ENCODE measurements around the gene DNAJB8.

The DNAJB8 gene

GRCh38 chr3:128442070-128442469, 24.6 kb downstream of the DNAJB8 start:
- H3K27ac ChIP-seq (ENCODE audit: low read depth, low read length): no peak overlapping the region
- no peaks in the 10 kb centered on the region for H3K36me3 ChIP-seq (ENCODE audit: control insufficient read depth, insufficient read depth, low read length)
- H3K4me3 ChIP-seq (ENCODE audit: low read length): no peak overlapping the region
- H3K27me3 ChIP-seq (ENCODE audit: control insufficient read depth, insufficient read depth, low read length): peaks cover 4% of the 10 kb centered on the region
- H3K9ac ChIP-seq (ENCODE audit: low read length): no peak overlapping the region
- H3K4me1 ChIP-seq (ENCODE audit: control insufficient read depth, insufficient read depth, low read length): no peaks in the 10 kb centered on the region

- Histone ChIP-seq H3K27me3 (ENCODE audit: control insufficient read depth, insufficient read depth, low read length) (peaks cover 8% of the 10 kb centered on the region), H3K4me1 (ENCODE audit: control insufficient read depth, insufficient read depth, low read length) (no peaks in the 10 kb centered on the region)
Measured at GRCh38 chr3:128439226-128439625, 27.5 kb downstream of the DNAJB8 start.

GRCh38 chr3:128438488-128439072, 28.1 kb downstream of the DNAJB8 start:
- Histone ChIP-seq H3K36me3 (ENCODE audit: control insufficient read depth, insufficient read depth, low read length) (no peaks in the 10 kb centered on the region), H3K27me3 (ENCODE audit: control insufficient read depth, insufficient read depth, low read length) (peaks cover 12% of the 10 kb centered on the region), H3K27ac (ENCODE audit: low read depth, low read length) (no peak overlapping the region), H3K4me1 (ENCODE audit: control insufficient read depth, insufficient read depth, low read length) (no peaks in the 10 kb centered on the region), H3K9ac (ENCODE audit: low read length) (no peak overlapping the region), H3K4me3 (ENCODE audit: low read length) (no peak overlapping the region)

More at GRCh38 chr3:128439226-128439625, 27.5 kb downstream of the DNAJB8 start:
- H3K36me3 ChIP-seq (ENCODE audit: control insufficient read depth, insufficient read depth, low read length): no peaks in the 10 kb centered on the region
- no peak overlapping the region for H3K9ac ChIP-seq (ENCODE audit: low read length)
- no peak overlapping the region for H3K27ac ChIP-seq (ENCODE audit: low read depth, low read length)
- no peak overlapping the region for H3K4me3 ChIP-seq (ENCODE audit: low read length)

- no peak overlapping the region for H3K9ac ChIP-seq (ENCODE audit: low read length)
- H3K4me1 ChIP-seq (ENCODE audit: control insufficient read depth, insufficient read depth, low read length): no peaks in the 10 kb centered on the region
- peaks cover 27% of the 10 kb centered on the region for H3K27me3 ChIP-seq (ENCODE audit: control insufficient read depth, insufficient read depth, low read length)
- H3K27ac ChIP-seq (ENCODE audit: low read depth, low read length): no peak overlapping the region
- no peak overlapping the region for H3K4me3 ChIP-seq (ENCODE audit: low read length)
- no peaks in the 10 kb centered on the region for H3K36me3 ChIP-seq (ENCODE audit: control insufficient read depth, insufficient read depth, low read length)
Measured at GRCh38 chr3:128436214-128436613, 30.5 kb downstream of the DNAJB8 start.

- H3K4me3 ChIP-seq (ENCODE audit: low read length): no peak overlapping the region
- peaks cover 27% of the 10 kb centered on the region for H3K27me3 ChIP-seq (ENCODE audit: control insufficient read depth, insufficient read depth, low read length)
- no peaks in the 10 kb centered on the region for H3K36me3 ChIP-seq (ENCODE audit: control insufficient read depth, insufficient read depth, low read length)
- no peaks in the 10 kb centered on the region for H3K4me1 ChIP-seq (ENCODE audit: control insufficient read depth, insufficient read depth, low read length)
- H3K27ac ChIP-seq (ENCODE audit: low read depth, low read length): no peak overlapping the region
- no peak overlapping the region for H3K9ac ChIP-seq (ENCODE audit: low read length)
Measured at GRCh38 chr3:128435561-128435960, 31.1 kb downstream of the DNAJB8 start.

- peaks cover 27% of the 10 kb centered on the region for H3K27me3 ChIP-seq (ENCODE audit: control insufficient read depth, insufficient read depth, low read length)
- H3K4me1 ChIP-seq (ENCODE audit: control insufficient read depth, insufficient read depth, low read length): no peaks in the 10 kb centered on the region
- no peak overlapping the region for H3K9ac ChIP-seq (ENCODE audit: low read length)
- H3K27ac ChIP-seq (ENCODE audit: low read depth, low read length): no peak overlapping the region
- H3K36me3 ChIP-seq (ENCODE audit: control insufficient read depth, insufficient read depth, low read length): no peaks in the 10 kb centered on the region
- H3K4me3 ChIP-seq (ENCODE audit: low read length): no peak overlapping the region
Measured at GRCh38 chr3:128435058-128435457, 31.6 kb downstream of the DNAJB8 start.

GRCh38 chr3:128434524-128434923, 32.2 kb downstream of the DNAJB8 start:
- Histone ChIP-seq H3K4me1 (ENCODE audit: control insufficient read depth, insufficient read depth, low read length) (no peaks in the 10 kb centered on the region), H3K4me3 (ENCODE audit: low read length) (no peak overlapping the region), H3K27me3 (ENCODE audit: control insufficient read depth, insufficient read depth, low read length) (peaks cover 27% of the 10 kb centered on the region), H3K36me3 (ENCODE audit: control insufficient read depth, insufficient read depth, low read length) (no peaks in the 10 kb centered on the region), H3K27ac (ENCODE audit: low read depth, low read length) (no peak overlapping the region), H3K9ac (ENCODE audit: low read length) (no peak overlapping the region)

GRCh38 chr3:128433837-128434165, 32.9 kb downstream of the DNAJB8 start:
- no peaks in the 10 kb centered on the region for H3K36me3 ChIP-seq (ENCODE audit: control insufficient read depth, insufficient read depth, low read length)
- no peaks in the 10 kb centered on the region for H3K4me1 ChIP-seq (ENCODE audit: control insufficient read depth, insufficient read depth, low read length)
- no peak overlapping the region for H3K27ac ChIP-seq (ENCODE audit: low read depth, low read length)
- H3K4me3 ChIP-seq (ENCODE audit: low read length): no peak overlapping the region
- peaks cover 27% of the 10 kb centered on the region for H3K27me3 ChIP-seq (ENCODE audit: control insufficient read depth, insufficient read depth, low read length)
- no peak overlapping the region for H3K9ac ChIP-seq (ENCODE audit: low read length)

- Histone ChIP-seq H3K9ac (ENCODE audit: low read length) (no peak overlapping the region), H3K4me3 (ENCODE audit: low read length) (peak overlapping the region; percentile 34), H3K4me1 (ENCODE audit: control insufficient read depth, insufficient read depth, low read length) (no peaks in the 10 kb centered on the region), H3K27me3 (ENCODE audit: control insufficient read depth, insufficient read depth, low read length) (peaks cover 23% of the 10 kb centered on the region), H3K36me3 (ENCODE audit: control insufficient read depth, insufficient read depth, low read length) (no peaks in the 10 kb centered on the region), H3K27ac (ENCODE audit: low read depth, low read length) (no peak overlapping the region)
Measured at GRCh38 chr3:128432971-128433836, 33.5 kb downstream of the DNAJB8 start.

GRCh38 chr3:128432301-128432970, 34.3 kb downstream of the DNAJB8 start:
- H3K36me3 ChIP-seq (ENCODE audit: control insufficient read depth, insufficient read depth, low read length): no peaks in the 10 kb centered on the region
- no peaks in the 10 kb centered on the region for H3K4me1 ChIP-seq (ENCODE audit: control insufficient read depth, insufficient read depth, low read length)
- H3K27ac ChIP-seq (ENCODE audit: low read depth, low read length): no peak overlapping the region
- H3K9ac ChIP-seq (ENCODE audit: low read length): no peak overlapping the region
- H3K4me3 ChIP-seq (ENCODE audit: low read length): no peak overlapping the region
- peaks cover 23% of the 10 kb centered on the region for H3K27me3 ChIP-seq (ENCODE audit: control insufficient read depth, insufficient read depth, low read length)

GRCh38 chr3:128431803-128432300, 34.8 kb downstream of the DNAJB8 start:
- Histone ChIP-seq H3K36me3 (ENCODE audit: control insufficient read depth, insufficient read depth, low read length) (no peaks in the 10 kb centered on the region), H3K4me1 (ENCODE audit: control insufficient read depth, insufficient read depth, low read length) (no peaks in the 10 kb centered on the region), H3K9ac (ENCODE audit: low read length) (no peak overlapping the region), H3K27me3 (ENCODE audit: control insufficient read depth, insufficient read depth, low read length) (peaks cover 23% of the 10 kb centered on the region), H3K4me3 (ENCODE audit: low read length) (no peak overlapping the region), H3K27ac (ENCODE audit: low read depth, low read length) (no peak overlapping the region)

- H3K4me1 ChIP-seq (ENCODE audit: control insufficient read depth, insufficient read depth, low read length): no peaks in the 10 kb centered on the region
- H3K36me3 ChIP-seq (ENCODE audit: control insufficient read depth, insufficient read depth, low read length): no peaks in the 10 kb centered on the region
- H3K9ac ChIP-seq (ENCODE audit: low read length): no peak overlapping the region
- peaks cover 19% of the 10 kb centered on the region for H3K27me3 ChIP-seq (ENCODE audit: control insufficient read depth, insufficient read depth, low read length)
- H3K27ac ChIP-seq (ENCODE audit: low read depth, low read length): no peak overlapping the region
- H3K4me3 ChIP-seq (ENCODE audit: low read length): no peak overlapping the region
Measured at GRCh38 chr3:128430731-128431130, 36.0 kb downstream of the DNAJB8 start.
